ENCODE results near the gene AATK. TPM values are rescaled to one million over a fixed set of nuclear protein-coding genes. Genes with fewer than 3 reads are reported as not detected.

AATK gene
- total and polyA plus RNA-seq, 2 experiments from 2014 or later: 1.1 to 5.0 TPM

- TF ChIP-seq ZNF331 (CRISPR knock-in tag; IDR thresholded peaks at IDR 0.05; ENCODE audit: low read depth) (no peak), CTCF (conservative IDR thresholded peaks at IDR 0.05; ENCODE audit: low read depth in 2 of 2) (no peak), CREB1 (CRISPR knock-in tag; IDR thresholded peaks at IDR 0.05; ENCODE audit: low read depth) (no peak), ZNF114 (CRISPR knock-in tag; IDR thresholded peaks at IDR 0.05) (no peak), ZNF462 (CRISPR knock-in tag; IDR thresholded peaks at IDR 0.05) (no peak), POLR2AphosphoS5 (IDR thresholded peaks at IDR 0.05; ENCODE audit: low read depth) (no peak), EZH2phosphoT487 (IDR thresholded peaks at IDR 0.05; ENCODE audit: unreplicated experiment) (no peak), ETS1 (IDR thresholded peaks at IDR 0.05) (no peak), REST (IDR thresholded peaks at IDR 0.05; ENCODE audit: unreplicated experiment) (no peak), EZH2 (IDR thresholded peaks at IDR 0.05; ENCODE audit: low read depth, unreplicated experiment) (no peak), STAT1 (IDR thresholded peaks at IDR 0.05; ENCODE audit: unreplicated experiment) (no peak), NANOG (IDR thresholded peaks at IDR 0.05; ENCODE audit: borderline replicate concordance) (no peak), JUNB (IDR thresholded peaks at IDR 0.05; ENCODE audit: unreplicated experiment) (no peak)
- H3K9me2 ChIP-seq (ENCODE audit: insufficient read depth): no peaks in the 10 kb centered on the region
- no peak overlapping the region for H3K27ac ChIP-seq (ENCODE audit: low read depth)
- H3K79me2 ChIP-seq (replicated peaks; ENCODE audit: insufficient read depth): no peaks in the 10 kb centered on the region
- H3K36me3 Mint-ChIP-seq (ENCODE audit: low read depth): no peaks in the 10 kb centered on the region
- H3K4me2 ChIP-seq: no peak overlapping the region
- no peak for ATAC-seq
- no peaks in the 10 kb centered on the region for H4K20me1 ChIP-seq (replicated peaks; ENCODE audit: insufficient read depth)
- no peaks in the 10 kb centered on the region for H3K4me1 ChIP-seq (ENCODE audit: insufficient read depth)
- H2AFZ ChIP-seq: no peak overlapping the region
- no peak overlapping the region for H3K4me3 Mint-ChIP-seq
- no peak overlapping the region for H3K4me3 ChIP-seq
- H3K4me1 Mint-ChIP-seq: peaks cover 12% of the 10 kb centered on the region; the same call in 2 of the 3 replicates
- no peak for DNase-seq (ENCODE audit: low spot score)
- no peaks in the 10 kb centered on the region for H3K27me3 ChIP-seq (ENCODE audit: insufficient read depth)
- peaks cover 12% of the 10 kb centered on the region for H3K27me3 Mint-ChIP-seq (ENCODE audit: insufficient read depth, low read depth, poor library complexity)
- no peak overlapping the region for H3K27ac Mint-ChIP-seq
- no peaks in the 10 kb centered on the region for H3K36me3 ChIP-seq (ENCODE audit: insufficient read depth)
- no peaks in the 10 kb centered on the region for H3F3A ChIP-seq (replicated peaks; ENCODE audit: low read depth)
- no peaks in the 10 kb centered on the region for H3K9me3 Mint-ChIP-seq
These were observed 65.4 kb downstream of the AATK start for GRCh38 chr17:81100668-81101067.

Data from GM23338 (cell line).